Effector memory CD4-positive, alpha-beta T cell (primary cell): ENCODE measurements around the gene SERTAD1.
"Not testable (repeated sequence)": the region's sequence is repeated elsewhere in the genome, so short reads cannot be mapped to it uniquely, and the experiment has no call there.

Experiments
- DNase-seq, 3 donors: peaks; one replicate each; pipeline ENCODE4 v3.0.0-alpha.2; 2020
- H3K27ac ChIP-seq: 2 replicates; pipeline ENCODE4 v1.7.0; 2013; ENCODE audit warnings: mild to moderate bottlenecking, low read length, moderate library complexity; ENCODE audit not compliant: insufficient read depth, poor library complexity, severe bottlenecking
- H3K27me3 ChIP-seq: replicated peaks from 2 replicates; pipeline ENCODE4 v1.7.0; 2013; ENCODE audit warnings: mild to moderate bottlenecking, low read length; ENCODE audit not compliant: insufficient read depth, control insufficient read depth, poor library complexity, severe bottlenecking
- H3K36me3 ChIP-seq: 2 replicates; pipeline ENCODE4 v1.7.0; 2013; ENCODE audit warnings: mild to moderate bottlenecking, low read length, moderate library complexity; ENCODE audit not compliant: control insufficient read depth, insufficient read depth
- H3K4me1 ChIP-seq: 2 replicates; pipeline ENCODE4 v1.7.0; 2013; ENCODE audit warnings: low read length, mild to moderate bottlenecking; ENCODE audit not compliant: control insufficient read depth, insufficient read depth, poor library complexity, severe bottlenecking
- H3K4me3 ChIP-seq: 2 replicates; pipeline ENCODE4 v1.7.0; 2013; ENCODE audit warnings: low read length, low read depth, mild to moderate bottlenecking; ENCODE audit not compliant: insufficient read depth, poor library complexity, severe bottlenecking
- H3K9me3 ChIP-seq: 2 replicates; pipeline ENCODE4 v1.7.0; 2013; ENCODE audit warnings: mild to moderate bottlenecking, low read length, moderate library complexity; ENCODE audit not compliant: control insufficient read depth

SERTAD1 gene

GRCh38 chr19:40415768-40416167, 10.0 kb downstream of the SERTAD1 start:
- H3K4me3 ChIP-seq: no peak overlapping the region
- peaks cover 5% of the 10 kb centered on the region for H3K4me1 ChIP-seq
- H3K36me3 ChIP-seq: no peaks in the 10 kb centered on the region
- DNase-seq: no peak
- no peak overlapping the region for H3K27ac ChIP-seq
- no peaks in the 10 kb centered on the region for H3K9me3 ChIP-seq
- no peaks in the 10 kb centered on the region for H3K27me3 ChIP-seq

GRCh38 chr19:40414542-40415535, 11.0 kb downstream of the SERTAD1 start:
- Histone ChIP-seq H3K36me3 (no peaks in the 10 kb centered on the region), H3K9me3 (no peaks in the 10 kb centered on the region), H3K4me1 (peaks cover 5% of the 10 kb centered on the region), H3K4me3 (no peak overlapping the region), H3K27me3 (no peaks in the 10 kb centered on the region), H3K27ac (no peak overlapping the region)
- DNase-seq: no peak

- Histone ChIP-seq H3K9me3 (no peaks in the 10 kb centered on the region), H3K27me3 (no peaks in the 10 kb centered on the region), H3K36me3 (no peaks in the 10 kb centered on the region), H3K4me1 (peaks cover 5% of the 10 kb centered on the region), H3K4me3 (no peak within 1 kb of the TSS), H3K27ac (no peak within 1 kb of the TSS)
- DNase-seq: no peak
These were observed 12.4 kb downstream of the SERTAD1 start, which contains the start of gene PRX for GRCh38 chr19:40413291-40413845. Gene PRX (minus strand): TSS chr19:40413378. CDS start chr19:40407932, 5,446 bp downstream.

GRCh38 chr19:40412866-40413265, 12.9 kb downstream of the SERTAD1 start:
- Histone ChIP-seq H3K27ac (no peak overlapping the region), H3K36me3 (no peaks in the 10 kb centered on the region), H3K4me1 (peaks cover 6% of the 10 kb centered on the region), H3K9me3 (no peaks in the 10 kb centered on the region), H3K27me3 (no peaks in the 10 kb centered on the region), H3K4me3 (no peak overlapping the region)
- no peak for DNase-seq

GRCh38 chr19:40411958-40412499, 13.8 kb downstream of the SERTAD1 start:
- Histone ChIP-seq H3K4me1 (peaks cover 4% of the 10 kb centered on the region), H3K27ac (no peak overlapping the region), H3K4me3 (no peak overlapping the region), H3K9me3 (no peaks in the 10 kb centered on the region), H3K36me3 (no peaks in the 10 kb centered on the region), H3K27me3 (no peaks in the 10 kb centered on the region)
- no peak for DNase-seq

- no peak for DNase-seq
These were observed 14.5 kb downstream of the SERTAD1 start for GRCh38 chr19:40411125-40411842.

GRCh38 chr19:40410030-40410389, 15.8 kb downstream of the SERTAD1 start:
- DNase-seq: no peak
- no peak overlapping the region for H3K4me3 ChIP-seq
- H3K27ac ChIP-seq: no peak overlapping the region
- H3K9me3 ChIP-seq: no peaks in the 10 kb centered on the region
- H3K36me3 ChIP-seq: no peaks in the 10 kb centered on the region
- H3K4me1 ChIP-seq: peaks cover 3% of the 10 kb centered on the region
- no peaks in the 10 kb centered on the region for H3K27me3 ChIP-seq

More at GRCh38 chr19:40411125-40411842, 14.5 kb downstream of the SERTAD1 start:
- Histone ChIP-seq H3K27me3 (no peaks in the 10 kb centered on the region), H3K27ac (no peak overlapping the region), H3K36me3 (no peaks in the 10 kb centered on the region), H3K4me3 (no peak overlapping the region), H3K4me1 (peaks cover 3% of the 10 kb centered on the region), H3K9me3 (no peaks in the 10 kb centered on the region)

- H3K4me1 ChIP-seq, H3K27me3 ChIP-seq, H3K36me3 ChIP-seq, DNase-seq, H3K27ac ChIP-seq, H3K4me3 ChIP-seq, H3K9me3 ChIP-seq: not testable (repeated sequence)
These were observed 17.2 kb downstream of the SERTAD1 start for GRCh38 chr19:40408598-40408925.

- Histone ChIP-seq H3K36me3 (no peaks in the 10 kb centered on the region), H3K4me3 (no peak overlapping the region), H3K9me3 (no peaks in the 10 kb centered on the region), H3K27ac (no peak overlapping the region), H3K4me1 (peaks cover 3% of the 10 kb centered on the region), H3K27me3 (no peaks in the 10 kb centered on the region)
- DNase-seq: no peak
These were observed 17.8 kb downstream of the SERTAD1 start for GRCh38 chr19:40407714-40408597.
